ENCODE results near the gene NFIC. TPM values are rescaled to one million over a fixed set of nuclear protein-coding genes. Genes with fewer than 3 reads are reported as not detected.
"Not testable (repeated sequence)": the region's sequence is repeated elsewhere in the genome, so short reads cannot be mapped to it uniquely, and the experiment has no call there.

Gene NFIC
- total RNA-seq, 2 donors from 2014 or later: 111 to 196 TPM

- DNase-seq (ENCODE audit: low spot score): peak; percentile 81
- Histone ChIP-seq H3K9me3 (no peaks in the 10 kb centered on the region), H3K4me1 (peaks cover 0 to 38% of the 10 kb centered on the region in 2 donors), H3K36me3 (no peaks in the 10 kb centered on the region), H3K27me3 (no peaks in the 10 kb centered on the region), H3K27ac (peak overlapping the region; percentile 83 to 91), H3K4me3 (peak overlapping the region in 1 of 2 donors; percentile 21)
- no peak for TF ChIP-seq CTCF (IDR thresholded peaks at IDR 0.05)
Measured at GRCh38 chr19:3346677-3347353, 19.6 kb upstream of the NFIC start.

- no peaks in the 10 kb centered on the region for H3K36me3 ChIP-seq
- no peak overlapping the region for H3K27ac ChIP-seq
- H3K4me1 ChIP-seq: peaks cover 0 to 34% of the 10 kb centered on the region in 2 donors
- no peaks in the 10 kb centered on the region for H3K9me3 ChIP-seq
- H3K27me3 ChIP-seq: no peaks in the 10 kb centered on the region
- no peak overlapping the region for H3K4me3 ChIP-seq
- no peak for TF ChIP-seq CTCF (IDR thresholded peaks at IDR 0.05)
- no peak for DNase-seq (ENCODE audit: low spot score)
Measured at GRCh38 chr19:3348042-3348441, 18.3 kb upstream of the NFIC start.

- H3K27ac ChIP-seq; H3K27me3 ChIP-seq; H3K36me3 ChIP-seq; H3K4me3 ChIP-seq; DNase-seq (ENCODE audit: low spot score); H3K9me3 ChIP-seq: not testable (repeated sequence)
- H3K4me1 ChIP-seq: peaks cover 0 to 31% of the 10 kb centered on the region in 2 donors
Measured at GRCh38 chr19:3348469-3348868, 17.9 kb upstream of the NFIC start.

GRCh38 chr19:3350014-3350663 is 16.2 kb upstream of the NFIC start:
- no peak for DNase-seq (ENCODE audit: low spot score)
- Histone ChIP-seq H3K4me1 (peaks cover 0 to 22% of the 10 kb centered on the region in 2 donors), H3K27ac (no peak overlapping the region), H3K9me3 (no peaks in the 10 kb centered on the region), H3K36me3 (no peaks in the 10 kb centered on the region), H3K27me3 (no peaks in the 10 kb centered on the region), H3K4me3 (no peak overlapping the region)
- TF ChIP-seq CTCF (IDR thresholded peaks at IDR 0.05): no peak

- H3K4me3 ChIP-seq: no peak overlapping the region
- no peak for TF ChIP-seq CTCF (IDR thresholded peaks at IDR 0.05)
- no peak for DNase-seq (ENCODE audit: low spot score)
- H3K27ac ChIP-seq: no peak overlapping the region
- peaks cover 0 to 12% of the 10 kb centered on the region in 2 donors for H3K4me1 ChIP-seq
- no peaks in the 10 kb centered on the region for H3K36me3 ChIP-seq
- no peaks in the 10 kb centered on the region for H3K9me3 ChIP-seq
- H3K27me3 ChIP-seq: no peaks in the 10 kb centered on the region
Measured at GRCh38 chr19:3351702-3352447, 14.5 kb upstream of the NFIC start.

GRCh38 chr19:3353493-3353892 is 12.9 kb upstream of the NFIC start:
- Histone ChIP-seq H3K27ac (no peak overlapping the region), H3K4me1 (peaks cover 0 to 10% of the 10 kb centered on the region in 2 donors), H3K27me3 (no peaks in the 10 kb centered on the region), H3K36me3 (no peaks in the 10 kb centered on the region), H3K4me3 (no peak overlapping the region), H3K9me3 (no peaks in the 10 kb centered on the region)
- no peak for TF ChIP-seq CTCF (IDR thresholded peaks at IDR 0.05)
- DNase-seq (ENCODE audit: low spot score): no peak
